Right lobe of liver (tissue), 4 donors: ENCODE results near the gene KIAA1586.

Experiments
- POLR2A ChIP-seq: fragments of 450-650 bp; IDR thresholded peaks from one replicate; pipeline ENCODE4 v1.6.1; 2017; ENCODE audit warnings: antibody characterized with exemption, mild to moderate bottlenecking
- TF ChIP-seq, protein P1 (sequence below), 4 donors: fragments of 200-600 bp in 3 of 4; fragments of 450-650 bp in 1 of 4; IDR thresholded peaks; one replicate each; pipeline versions ENCODE4 v1.5.1 to v1.8.0; 2016 to 2022; ENCODE audit warnings: antibody characterized with exemption in 4 of 4, mild to moderate bottlenecking in 2 of 4
- donor health status: DM: no; HTN: no; CAD: no.
- donor health status: DM: no; HTN: no; CAD: no.
- donor health status: DM: no; HTN: yes; CAD: no.

DNA sequence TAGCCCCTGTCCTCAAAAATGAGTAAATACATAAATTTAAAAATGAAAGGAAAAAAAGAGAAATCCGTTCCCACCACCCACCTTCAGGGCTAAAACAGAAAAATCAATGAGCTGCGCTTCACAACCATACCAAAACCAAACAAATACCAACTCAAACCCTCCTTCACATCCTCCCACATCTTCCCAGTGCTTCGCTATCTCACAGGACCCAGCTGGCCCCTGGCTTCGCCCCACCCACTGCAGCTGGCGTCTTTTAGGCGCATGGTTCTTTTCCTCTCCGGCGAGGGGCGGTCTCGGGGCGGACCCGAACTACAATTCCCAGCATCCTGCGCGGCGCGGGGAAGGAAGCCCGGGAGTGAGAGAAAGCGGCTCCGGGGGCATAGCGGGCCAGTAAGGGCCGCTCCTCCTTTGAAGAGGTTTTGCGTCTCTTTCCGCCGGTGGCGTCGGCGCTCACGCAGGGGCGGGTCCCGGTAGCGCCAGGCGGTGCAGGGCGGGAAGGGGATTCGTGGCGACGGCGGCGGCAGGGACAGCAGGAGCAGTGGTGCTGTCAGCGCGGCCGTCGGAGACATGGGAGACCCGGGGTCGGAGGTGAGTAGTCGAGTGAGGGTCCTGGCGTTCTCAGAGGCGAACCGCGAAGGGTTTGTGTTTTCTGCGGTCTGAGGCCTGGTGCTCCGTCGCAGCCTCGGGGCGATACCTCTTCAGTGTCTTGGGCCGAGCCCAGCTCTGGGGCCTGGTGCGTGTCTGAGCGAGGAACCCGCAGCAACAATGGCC, 43.4 kb downstream of the KIAA1586 start, which contains the start of gene ZNF451:
- TF ChIP-seq, protein P1, sequence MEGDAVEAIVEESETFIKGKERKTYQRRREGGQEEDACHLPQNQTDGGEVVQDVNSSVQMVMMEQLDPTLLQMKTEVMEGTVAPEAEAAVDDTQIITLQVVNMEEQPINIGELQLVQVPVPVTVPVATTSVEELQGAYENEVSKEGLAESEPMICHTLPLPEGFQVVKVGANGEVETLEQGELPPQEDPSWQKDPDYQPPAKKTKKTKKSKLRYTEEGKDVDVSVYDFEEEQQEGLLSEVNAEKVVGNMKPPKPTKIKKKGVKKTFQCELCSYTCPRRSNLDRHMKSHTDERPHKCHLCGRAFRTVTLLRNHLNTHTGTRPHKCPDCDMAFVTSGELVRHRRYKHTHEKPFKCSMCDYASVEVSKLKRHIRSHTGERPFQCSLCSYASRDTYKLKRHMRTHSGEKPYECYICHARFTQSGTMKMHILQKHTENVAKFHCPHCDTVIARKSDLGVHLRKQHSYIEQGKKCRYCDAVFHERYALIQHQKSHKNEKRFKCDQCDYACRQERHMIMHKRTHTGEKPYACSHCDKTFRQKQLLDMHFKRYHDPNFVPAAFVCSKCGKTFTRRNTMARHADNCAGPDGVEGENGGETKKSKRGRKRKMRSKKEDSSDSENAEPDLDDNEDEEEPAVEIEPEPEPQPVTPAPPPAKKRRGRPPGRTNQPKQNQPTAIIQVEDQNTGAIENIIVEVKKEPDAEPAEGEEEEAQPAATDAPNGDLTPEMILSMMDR (IDR thresholded peaks at IDR 0.05), result peak in 1 of 4 donors; percentile 7
- TF ChIP-seq POLR2A, result peak; percentile 93
